Choroid plexus epithelial cell (primary cell): ENCODE results near the gene TBCD.

Experiments used
- DNase-seq: peaks from one replicate; pipeline ENCODE4 v3.0.0-alpha.2; 2010; ENCODE audit warnings: low read depth
- H3K4me3 ChIP-seq: 2 replicates; pipeline ENCODE4 v1.5.1; 2011; ENCODE audit warnings: low read depth, mild to moderate bottlenecking, control low read depth, low read length, moderate library complexity
- TF ChIP-seq, protein P1 (sequence below): conservative IDR thresholded peaks from 2 replicates; pipeline ENCODE4 v1.5.1; 2011; ENCODE audit warnings: low read depth, mild to moderate bottlenecking, control low read depth, inconsistent platforms, low read length, moderate library complexity

Gene TBCD

GRCh38 chr17:82867763-82868325 is 116.0 kb downstream of the TBCD start:
- DNase-seq = no peak
- TF ChIP-seq, protein P1, sequence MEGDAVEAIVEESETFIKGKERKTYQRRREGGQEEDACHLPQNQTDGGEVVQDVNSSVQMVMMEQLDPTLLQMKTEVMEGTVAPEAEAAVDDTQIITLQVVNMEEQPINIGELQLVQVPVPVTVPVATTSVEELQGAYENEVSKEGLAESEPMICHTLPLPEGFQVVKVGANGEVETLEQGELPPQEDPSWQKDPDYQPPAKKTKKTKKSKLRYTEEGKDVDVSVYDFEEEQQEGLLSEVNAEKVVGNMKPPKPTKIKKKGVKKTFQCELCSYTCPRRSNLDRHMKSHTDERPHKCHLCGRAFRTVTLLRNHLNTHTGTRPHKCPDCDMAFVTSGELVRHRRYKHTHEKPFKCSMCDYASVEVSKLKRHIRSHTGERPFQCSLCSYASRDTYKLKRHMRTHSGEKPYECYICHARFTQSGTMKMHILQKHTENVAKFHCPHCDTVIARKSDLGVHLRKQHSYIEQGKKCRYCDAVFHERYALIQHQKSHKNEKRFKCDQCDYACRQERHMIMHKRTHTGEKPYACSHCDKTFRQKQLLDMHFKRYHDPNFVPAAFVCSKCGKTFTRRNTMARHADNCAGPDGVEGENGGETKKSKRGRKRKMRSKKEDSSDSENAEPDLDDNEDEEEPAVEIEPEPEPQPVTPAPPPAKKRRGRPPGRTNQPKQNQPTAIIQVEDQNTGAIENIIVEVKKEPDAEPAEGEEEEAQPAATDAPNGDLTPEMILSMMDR = no peak
- no peak overlapping the region for H3K4me3 ChIP-seq

DNA sequence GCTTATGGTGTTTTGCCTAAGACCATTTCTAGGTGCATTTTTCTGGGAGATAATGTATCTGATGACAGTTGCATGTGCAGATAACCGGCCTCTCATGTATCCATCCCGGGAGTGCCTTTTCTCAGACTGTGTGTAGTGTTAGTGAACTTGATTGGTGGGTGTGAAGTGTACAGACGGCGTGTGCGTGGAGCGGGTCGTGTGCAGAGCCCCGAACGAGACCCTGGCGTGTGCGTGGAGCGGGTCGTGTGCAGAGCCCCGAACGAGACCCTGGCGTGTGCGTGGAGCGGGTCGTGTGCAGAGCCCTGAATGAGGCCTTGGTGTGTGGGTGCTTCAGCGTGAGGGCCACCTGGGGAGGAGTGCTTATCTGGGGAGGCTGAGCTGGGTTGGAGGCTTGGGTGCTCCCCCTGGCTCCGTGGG is 116.9 kb downstream of the TBCD start:
- no peak overlapping the region for H3K4me3 ChIP-seq
- TF ChIP-seq, protein P1 = no peak
- no peak for DNase-seq

DNA sequence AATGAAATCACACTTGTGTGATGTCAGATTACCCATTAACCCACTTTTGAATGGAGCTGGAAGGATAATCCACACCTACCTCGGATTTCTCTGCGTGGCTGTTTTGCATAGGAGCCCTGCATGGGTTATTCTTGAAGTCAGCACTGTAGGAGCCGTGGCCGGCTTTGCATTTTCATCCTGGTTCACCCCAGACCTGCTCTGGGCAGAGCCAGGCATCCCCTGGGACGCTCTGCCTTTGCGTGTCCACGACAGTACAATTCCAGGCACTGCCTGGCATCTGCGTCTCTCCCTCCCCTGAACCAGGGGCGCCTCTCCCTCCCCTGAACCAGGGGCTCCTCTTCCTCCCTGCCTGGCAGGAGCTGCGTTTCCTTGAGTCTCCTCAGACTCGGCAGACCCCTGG is 117.7 kb downstream of the TBCD start:
- no peak for DNase-seq
- H3K4me3 ChIP-seq = no peak overlapping the region
- TF ChIP-seq, protein P1 = no peak

DNA sequence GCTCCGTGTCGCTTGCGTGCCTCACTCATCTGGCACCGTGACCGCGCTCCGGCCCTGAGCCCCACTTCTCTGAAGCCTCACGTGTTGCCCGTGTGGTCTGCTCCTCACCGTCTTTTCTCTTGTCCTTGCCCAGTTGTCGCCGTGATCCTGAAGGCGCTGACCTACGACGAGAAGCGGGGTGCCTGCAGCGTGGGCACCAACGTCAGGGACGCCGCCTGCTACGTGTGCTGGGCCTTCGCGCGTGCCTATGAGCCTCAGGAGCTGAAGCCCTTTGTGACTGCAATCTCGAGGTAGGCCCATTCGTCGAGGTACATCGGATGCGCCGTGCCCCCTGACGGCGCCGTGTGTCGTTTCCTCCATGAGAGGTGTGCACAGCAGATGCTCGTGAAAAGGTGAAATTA is 118.2 kb downstream of the TBCD start:
- no peak for DNase-seq
- TF ChIP-seq, protein P1 = no peak
- H3K4me3 ChIP-seq = no peak overlapping the region

- no peak for DNase-seq
- TF ChIP-seq, protein P1 = no peak
- H3K4me3 ChIP-seq = no peak overlapping the region
These were observed 118.7 kb downstream of the TBCD start for GRCh38 chr17:82870541-82870940.

- no peak for DNase-seq
- no peak overlapping the region for H3K4me3 ChIP-seq
- TF ChIP-seq, protein P1 = no peak
These were observed 119.4 kb downstream of the TBCD start for GRCh38 chr17:82871056-82871775.
